GM13976 (cell line): ENCODE measurements around the gene SUN1.
"Not testable (repeated sequence)": the region's sequence is repeated elsewhere in the genome, so short reads cannot be mapped to it uniquely, and the experiment has no call there.

ENCODE experiments used
- DNase-seq: peaks from one replicate; pipeline ENCODE4 v3.0.0; 2012; ENCODE audit warnings: low spot score
- in situ Hi-C: fragments of 300-500 bp; cut with MboI; formaldehyde crosslinking; loops from one replicate; pipeline ENCODE4 v1.12.0; 2022; ENCODE audit warnings: low sequenced_read_pairs, mixed read lengths, inconsistent platforms; ENCODE audit not compliant: unreplicated experiment
- TF ChIP-seq, protein P1 (sequence below): IDR thresholded peaks from 2 replicates; pipeline ENCODE4 v1.5.1; 2012; ENCODE audit warnings: borderline replicate concordance, mild to moderate bottlenecking; ENCODE audit not compliant: insufficient read depth; ENCODE audit errors: extremely low read depth, missing control alignments, control extremely low read depth

SUN1 gene

DNA sequence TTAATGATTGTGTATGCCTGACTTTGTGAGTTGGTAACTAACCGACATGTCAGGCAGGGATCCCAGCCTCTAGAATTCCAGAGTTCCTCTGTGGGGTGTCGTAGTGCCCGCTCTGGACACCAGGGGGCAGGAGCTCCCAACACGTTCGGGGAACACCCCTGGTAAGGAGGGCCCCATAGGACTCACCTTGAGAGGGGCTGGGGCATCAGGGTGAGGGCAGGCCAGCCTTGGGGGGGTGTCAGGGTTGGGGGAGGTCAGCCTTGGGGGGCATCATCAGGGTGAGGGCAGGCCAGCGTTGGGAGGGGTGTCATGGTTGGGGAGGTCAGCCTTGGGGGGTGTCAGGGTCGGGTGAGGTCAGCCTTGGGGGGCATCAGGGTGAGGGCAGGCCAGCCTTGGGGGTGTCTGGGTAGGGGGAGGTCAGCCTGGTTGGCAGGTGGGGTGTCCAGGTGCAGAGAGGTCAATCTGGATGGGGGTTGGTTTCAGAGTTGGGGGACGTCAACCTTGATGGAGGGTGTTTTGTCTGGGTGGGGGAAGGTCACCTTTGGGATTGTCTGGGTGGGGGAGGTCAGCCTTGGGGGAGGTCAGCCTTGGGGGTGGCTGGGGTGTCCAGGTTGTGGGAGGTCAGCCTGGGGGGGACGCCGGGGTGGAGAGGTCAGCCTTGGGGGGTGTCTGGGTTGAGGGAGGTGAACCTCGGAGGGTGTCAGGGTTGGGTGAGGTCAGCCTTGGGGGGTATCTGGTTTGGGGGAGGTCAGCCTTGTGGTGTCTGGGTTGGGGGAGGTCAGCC is 45.6 kb upstream of the SUN1 start:
- peak; percentile 90 for DNase-seq
- in situ Hi-C loops = loop anchor here (5.0 kb wide), 1 partner anchor 86 kb away; no protein-coding TSS in a partner anchor
- TF ChIP-seq, protein P1, sequence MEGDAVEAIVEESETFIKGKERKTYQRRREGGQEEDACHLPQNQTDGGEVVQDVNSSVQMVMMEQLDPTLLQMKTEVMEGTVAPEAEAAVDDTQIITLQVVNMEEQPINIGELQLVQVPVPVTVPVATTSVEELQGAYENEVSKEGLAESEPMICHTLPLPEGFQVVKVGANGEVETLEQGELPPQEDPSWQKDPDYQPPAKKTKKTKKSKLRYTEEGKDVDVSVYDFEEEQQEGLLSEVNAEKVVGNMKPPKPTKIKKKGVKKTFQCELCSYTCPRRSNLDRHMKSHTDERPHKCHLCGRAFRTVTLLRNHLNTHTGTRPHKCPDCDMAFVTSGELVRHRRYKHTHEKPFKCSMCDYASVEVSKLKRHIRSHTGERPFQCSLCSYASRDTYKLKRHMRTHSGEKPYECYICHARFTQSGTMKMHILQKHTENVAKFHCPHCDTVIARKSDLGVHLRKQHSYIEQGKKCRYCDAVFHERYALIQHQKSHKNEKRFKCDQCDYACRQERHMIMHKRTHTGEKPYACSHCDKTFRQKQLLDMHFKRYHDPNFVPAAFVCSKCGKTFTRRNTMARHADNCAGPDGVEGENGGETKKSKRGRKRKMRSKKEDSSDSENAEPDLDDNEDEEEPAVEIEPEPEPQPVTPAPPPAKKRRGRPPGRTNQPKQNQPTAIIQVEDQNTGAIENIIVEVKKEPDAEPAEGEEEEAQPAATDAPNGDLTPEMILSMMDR = peak; percentile 69

DNA sequence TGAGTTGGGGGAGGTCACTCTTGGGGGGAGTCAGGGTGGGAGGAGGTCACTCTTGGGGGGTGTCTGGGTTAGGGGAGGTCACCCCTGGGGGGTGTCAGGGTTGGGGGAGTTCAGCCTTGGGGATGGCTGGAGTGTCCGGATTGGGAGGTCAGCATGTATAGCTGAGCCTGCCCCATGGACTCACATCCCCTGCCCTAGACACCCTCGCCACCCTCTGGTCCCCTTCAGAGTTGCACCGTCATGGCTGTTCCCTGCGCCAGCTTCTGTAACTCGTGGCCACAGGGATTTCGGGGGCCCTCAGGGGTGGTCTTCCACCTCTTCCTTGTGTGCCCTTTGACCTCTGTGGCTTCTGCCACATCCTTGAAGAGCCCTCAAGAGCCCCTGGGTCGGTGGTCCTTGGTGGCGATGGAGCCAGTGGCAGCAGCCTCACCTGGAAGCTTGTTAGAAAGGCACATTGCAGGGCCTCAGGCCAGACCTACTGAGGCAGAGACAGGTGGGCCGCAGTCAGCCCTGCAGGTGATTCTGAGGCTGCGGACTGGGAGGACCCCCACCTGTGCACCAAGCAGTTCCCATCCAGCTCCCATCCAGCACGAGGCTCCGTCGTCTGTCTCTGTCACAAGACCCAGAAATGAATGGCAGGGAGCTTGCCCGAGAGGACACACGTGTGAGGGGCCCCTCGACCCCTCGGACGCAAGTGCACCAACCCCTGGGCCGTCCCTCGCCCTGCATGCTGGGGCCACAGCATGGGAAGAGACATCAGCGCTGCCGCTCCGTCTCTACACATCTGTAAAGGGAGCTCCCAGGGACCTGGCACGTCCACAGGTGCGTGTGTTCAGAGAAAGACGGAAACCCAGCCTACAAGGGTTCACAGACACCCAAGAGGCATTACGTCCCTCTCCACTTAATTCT is 44.7 kb upstream of the SUN1 start:
- in situ Hi-C loops = loop anchor here (5.0 kb wide), 1 partner anchor 85 kb away; no protein-coding TSS in a partner anchor
- DNase-seq = peak; percentile 42
- TF ChIP-seq, protein P1 = no peak

DNA sequence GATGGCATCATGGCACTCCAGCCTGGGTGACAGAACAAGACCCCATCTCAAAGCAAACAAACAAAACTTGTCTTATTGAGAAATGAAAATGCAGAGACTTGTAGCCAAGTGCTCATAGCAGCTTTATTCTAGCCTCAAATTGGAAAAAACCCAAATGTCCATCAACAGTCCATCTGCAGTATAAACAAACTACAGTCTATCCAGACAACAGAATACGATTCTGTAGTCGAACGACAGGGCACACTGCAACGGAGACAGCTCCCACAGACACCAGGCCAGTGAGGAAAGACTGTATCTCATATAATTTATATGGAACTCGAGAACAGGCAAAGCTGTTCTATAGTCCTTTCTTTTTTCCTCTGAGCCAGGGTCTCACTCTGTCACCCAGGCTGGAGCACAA is 40.8 kb upstream of the SUN1 start:
- TF ChIP-seq, protein P1 = no peak
- in situ Hi-C loops = no loop called here
- DNase-seq = no peak

DNA sequence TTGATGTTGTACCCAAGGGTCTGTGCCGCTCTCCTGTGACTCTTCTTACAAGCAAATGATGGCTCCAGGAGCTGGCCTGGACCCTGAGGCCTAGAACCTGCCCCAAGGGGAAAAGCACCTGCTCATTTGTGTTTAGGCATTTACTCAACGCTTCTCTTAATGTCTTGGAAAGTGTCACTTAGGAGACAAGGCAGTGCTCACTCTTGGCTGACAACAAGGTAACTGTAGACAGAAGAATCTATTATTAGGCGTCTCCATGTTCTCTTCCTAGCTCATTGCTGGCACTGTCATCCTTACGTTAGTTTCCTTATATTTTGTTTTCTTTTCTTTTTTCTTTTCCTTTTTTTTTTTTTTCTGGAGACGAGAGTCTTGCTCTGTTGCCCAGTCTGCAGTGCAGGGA is 38.1 kb upstream of the SUN1 start:
- in situ Hi-C loops = no loop called here
- TF ChIP-seq, protein P1 = no peak
- DNase-seq = no peak

DNA sequence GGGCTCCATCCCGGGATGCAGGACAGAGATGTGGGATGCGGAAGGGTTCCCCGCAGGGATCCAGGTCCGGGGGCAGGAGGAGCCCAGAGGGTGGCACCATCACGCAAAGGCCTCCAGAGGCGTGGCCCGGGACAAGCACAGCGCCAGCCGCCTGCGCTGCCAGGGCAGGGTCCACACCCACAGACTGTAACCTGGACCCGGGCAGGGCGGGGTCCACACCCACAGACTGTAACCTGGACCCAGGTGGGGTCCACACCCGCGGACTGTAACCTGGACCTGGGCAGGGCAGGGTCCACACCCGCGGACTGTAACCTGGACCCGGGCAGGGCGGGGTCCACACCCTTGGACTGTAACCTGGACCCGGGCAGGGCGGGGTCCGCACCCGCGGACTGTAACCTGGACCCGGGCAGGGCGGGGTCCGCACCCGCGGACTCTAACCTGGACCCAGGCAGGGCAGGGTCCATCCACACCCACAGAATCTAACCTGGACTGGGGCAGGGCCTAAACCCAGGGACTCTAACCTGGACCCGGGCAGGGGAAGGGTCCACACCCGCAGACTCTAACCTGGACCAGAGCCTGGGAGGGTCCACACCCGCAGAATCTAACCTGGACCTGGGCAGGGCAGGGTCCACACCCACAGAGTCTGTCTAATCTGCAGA is 37.5 kb upstream of the SUN1 start:
- in situ Hi-C loops = no loop called here
- no peak for DNase-seq
- TF ChIP-seq, protein P1 = no peak

DNA sequence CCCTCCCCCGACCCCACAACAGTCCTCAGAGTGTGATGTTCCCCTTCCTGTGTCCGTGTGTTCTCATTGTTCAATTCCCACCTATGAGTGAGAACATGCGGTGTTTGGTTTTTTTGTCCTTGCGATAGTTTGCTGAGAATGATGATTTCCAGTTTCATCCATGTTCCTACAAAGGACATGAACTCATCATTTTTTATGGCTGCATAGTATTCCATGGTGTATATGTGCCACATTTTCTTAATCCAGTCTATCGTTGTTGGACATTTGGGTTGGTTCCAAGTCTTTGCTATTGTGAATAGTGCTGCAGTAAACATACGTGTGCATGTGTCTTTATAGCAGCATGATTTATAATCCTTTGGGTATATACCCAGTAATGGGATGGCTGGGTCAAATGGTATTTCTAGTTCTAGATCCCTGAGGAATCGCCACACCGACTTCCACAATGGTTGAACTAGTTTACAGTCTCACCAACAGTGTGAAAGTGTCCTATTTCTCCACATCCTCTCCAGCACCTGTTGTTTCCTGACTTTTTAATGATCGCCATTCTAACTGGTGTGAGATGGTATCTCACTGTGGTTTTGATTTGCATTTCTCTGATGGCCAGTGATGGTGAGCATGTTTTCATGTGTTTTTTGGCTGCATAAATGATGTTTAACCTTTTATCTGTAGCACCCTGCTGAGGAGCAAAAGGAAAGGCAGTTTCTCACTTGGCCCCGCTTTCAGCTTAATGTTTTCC is 35.7 kb upstream of the SUN1 start:
- DNase-seq, in situ Hi-C loops: not testable (repeated sequence)
